K562 (cell line): ENCODE measurements around the gene MYCBP. TPM values are rescaled to one million over a fixed set of nuclear protein-coding genes. Genes with fewer than 3 reads are reported as not detected.

Experiments
- GABPA ChIP-seq: fragments of 200-800 bp; sonication (Bioruptor generic); conservative IDR thresholded peaks from 2 replicates; pipeline ENCODE4 v1.6.1; 2016; ENCODE audit warnings: low read depth, missing genetic modification characterization, missing compliant biosample characterization
- KDM4B ChIP-seq, 2 experiments: fragments of 450-650 bp in 1 of 2; sonication (generic) in 1 of 2; IDR thresholded peaks; 2 replicates each; pipeline ENCODE4 v1.6.1; 2016 to 2017; ENCODE audit warnings: borderline replicate concordance in 2 of 2, antibody characterized with exemption in 1 of 2, low read depth in 1 of 2, mild to moderate bottlenecking in 1 of 2
- KLF6 ChIP-seq: fragments of 250-450 bp; sonication (Bioruptor Pico); IDR thresholded peaks from 2 replicates; pipeline ENCODE4 v1.4.0; 2020; ENCODE audit warnings: mild to moderate bottlenecking, moderate library complexity, borderline replicate concordance
- MNT ChIP-seq, 2 experiments: fragments of 450-650 bp; conservative IDR thresholded peaks; 2 replicates each; pipeline ENCODE4 v1.6.1; 2017; ENCODE audit warnings: mild to moderate bottlenecking in 2 of 2, moderate library complexity in 2 of 2
- NFE2 ChIP-seq: IDR thresholded peaks from 2 replicates; pipeline ENCODE4 v1.6.1; 2014; ENCODE audit warnings: antibody characterized with exemption, low read depth
- RREB1 ChIP-seq: fragments of 250-450 bp; sonication (Bioruptor Pico); IDR thresholded peaks from 2 replicates; pipeline ENCODE4 v1.4.0; 2020
- SLC30A9 ChIP-seq: fragments of 250-450 bp; sonication (Bioruptor Pico); IDR thresholded peaks from 2 replicates; pipeline ENCODE4 v1.8.0; 2022; ENCODE audit warnings: mild to moderate bottlenecking, moderate library complexity
- TFE3 ChIP-seq: fragments of 450-650 bp; formaldehyde crosslinking; IDR thresholded peaks from 2 replicates; pipeline ENCODE4 v1.4.0; 2020; ENCODE audit warnings: mild to moderate bottlenecking, mixed read lengths
- ZBTB7A ChIP-seq: IDR thresholded peaks from 2 replicates; pipeline ENCODE4 v1.6.1; 2011; ENCODE audit warnings: low read depth, mild to moderate bottlenecking, low read length, moderate library complexity, borderline replicate concordance; ENCODE audit not compliant: control insufficient read depth
- polyA plus RNA-seq, 8 experiments: library from polyadenylated mRNA; depleted of rRNA in 4 of 8; stranded (reverse) in 5 of 8; unstranded in 3 of 8; fragments of >200 nt; fragmentation: Nextera tagmentation in 2 of 8; fragmentation: Illumina TruSeq in 1 of 8; extraction: Ambion mirVana in 2 of 8; extraction: Trizol in 1 of 8; gene quantifications; 2 replicates each; pipeline versions ENCODE4 v1.2.1 to v1.2.3, GENCODE V29; 2011 to 2014; ENCODE audit warnings: inconsistent platforms in 1 of 8, missing spikeins in 1 of 8
- total RNA-seq, 7 experiments: library from RNA; depleted of rRNA in 6 of 7; stranded (reverse); fragments of >200 nt in 6 of 7; fragmentation: Illumina TruSeq in 2 of 7; extraction: Trizol in 2 of 7; gene quantifications; 2 replicates each; pipeline versions ENCODE4 v1.2.1 to v1.2.3, GENCODE V29; 2011 to 2021; ENCODE audit warnings: low replicate concordance in 1 of 7
- TF ChIP-seq, protein P1 (sequence below): sonication (generic); formaldehyde crosslinking; IDR thresholded peaks from 2 replicates; pipeline ENCODE4 v1.4.0; 2020; ENCODE audit warnings: mild to moderate bottlenecking, missing genetic modification reagents
- TF ChIP-seq, protein P2 (sequence below): fragments of 450-650 bp; formaldehyde crosslinking; IDR thresholded peaks from 2 replicates; pipeline ENCODE4 v1.4.0; 2022; ENCODE audit warnings: missing genetic modification characterization
- TF ChIP-seq, protein P3 (sequence below): fragments of 250-450 bp; sonication (Bioruptor Pico); IDR thresholded peaks from 2 replicates; pipeline ENCODE4 v1.6.1; 2021; ENCODE audit warnings: mild to moderate bottlenecking

MYCBP gene
- total and polyA plus RNA-seq, 9 of the 15 experiments (the other 6 are each of a cell fraction or from before 2014, with no cell fraction given), result 32.3 to 253 (median 72.9) TPM

DNA sequence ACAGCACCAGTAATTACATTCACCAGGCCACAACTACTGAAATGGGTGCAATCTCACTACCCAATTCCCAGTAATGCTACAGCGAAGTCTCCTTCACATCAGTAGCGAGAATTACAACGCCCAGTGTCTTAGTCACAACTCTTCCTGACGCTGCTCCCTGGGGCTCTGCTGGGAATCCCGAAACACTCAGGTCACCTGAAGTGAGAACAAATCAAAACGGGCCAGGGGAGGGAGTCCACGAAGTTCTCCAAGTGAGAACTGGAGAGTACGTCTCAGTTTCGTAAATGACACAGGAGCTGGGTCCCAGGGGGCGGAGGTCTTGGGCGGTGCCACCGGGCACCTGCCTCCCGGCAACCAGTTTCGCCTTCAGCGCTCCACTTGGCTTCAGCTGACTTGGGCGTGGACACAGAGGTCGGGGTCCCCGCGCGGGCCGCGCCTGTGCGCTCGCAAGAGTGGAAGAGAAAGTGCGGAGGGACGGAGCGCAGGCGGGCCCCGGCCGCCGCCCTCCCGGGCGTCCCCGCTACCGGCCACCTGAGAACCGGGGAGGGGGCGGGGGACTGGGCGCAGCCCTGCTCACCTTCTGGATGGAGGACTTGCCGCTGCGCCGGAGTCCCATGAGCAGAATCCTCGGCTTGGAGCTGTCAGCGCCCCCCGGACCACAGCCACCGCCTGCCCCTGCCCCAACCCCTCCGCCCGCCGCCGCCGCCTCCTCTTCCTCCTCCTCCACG lies 14.2 kb downstream of the MYCBP start (continued):
- TF ChIP-seq, protein P1, sequence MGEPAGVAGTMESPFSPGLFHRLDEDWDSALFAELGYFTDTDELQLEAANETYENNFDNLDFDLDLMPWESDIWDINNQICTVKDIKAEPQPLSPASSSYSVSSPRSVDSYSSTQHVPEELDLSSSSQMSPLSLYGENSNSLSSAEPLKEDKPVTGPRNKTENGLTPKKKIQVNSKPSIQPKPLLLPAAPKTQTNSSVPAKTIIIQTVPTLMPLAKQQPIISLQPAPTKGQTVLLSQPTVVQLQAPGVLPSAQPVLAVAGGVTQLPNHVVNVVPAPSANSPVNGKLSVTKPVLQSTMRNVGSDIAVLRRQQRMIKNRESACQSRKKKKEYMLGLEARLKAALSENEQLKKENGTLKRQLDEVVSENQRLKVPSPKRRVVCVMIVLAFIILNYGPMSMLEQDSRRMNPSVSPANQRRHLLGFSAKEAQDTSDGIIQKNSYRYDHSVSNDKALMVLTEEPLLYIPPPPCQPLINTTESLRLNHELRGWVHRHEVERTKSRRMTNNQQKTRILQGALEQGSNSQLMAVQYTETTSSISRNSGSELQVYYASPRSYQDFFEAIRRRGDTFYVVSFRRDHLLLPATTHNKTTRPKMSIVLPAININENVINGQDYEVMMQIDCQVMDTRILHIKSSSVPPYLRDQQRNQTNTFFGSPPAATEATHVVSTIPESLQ (CRISPR knock-in tag), result no peak
- 0 out of 2 replicates have a peak, but pooled peaks have one; percentile 38 for TF ChIP-seq KLF6 (CRISPR knock-in tag)
- TF ChIP-seq, protein P2, sequence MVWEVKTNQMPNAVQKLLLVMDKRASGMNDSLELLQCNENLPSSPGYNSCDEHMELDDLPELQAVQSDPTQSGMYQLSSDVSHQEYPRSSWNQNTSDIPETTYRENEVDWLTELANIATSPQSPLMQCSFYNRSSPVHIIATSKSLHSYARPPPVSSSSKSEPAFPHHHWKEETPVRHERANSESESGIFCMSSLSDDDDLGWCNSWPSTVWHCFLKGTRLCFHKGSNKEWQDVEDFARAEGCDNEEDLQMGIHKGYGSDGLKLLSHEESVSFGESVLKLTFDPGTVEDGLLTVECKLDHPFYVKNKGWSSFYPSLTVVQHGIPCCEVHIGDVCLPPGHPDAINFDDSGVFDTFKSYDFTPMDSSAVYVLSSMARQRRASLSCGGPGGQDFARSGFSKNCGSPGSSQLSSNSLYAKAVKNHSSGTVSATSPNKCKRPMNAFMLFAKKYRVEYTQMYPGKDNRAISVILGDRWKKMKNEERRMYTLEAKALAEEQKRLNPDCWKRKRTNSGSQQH, result no peak
- TF ChIP-seq MNT (conservative IDR thresholded peaks at IDR 0.05), result peak in 1 of 2 experiments; percentile 11; a peak in 1 of 4 replicates
- TF ChIP-seq SLC30A9 (CRISPR knock-in tag), result no peak
- TF ChIP-seq TFE3 (CRISPR knock-in tag), result no peak
- TF ChIP-seq, protein P3, sequence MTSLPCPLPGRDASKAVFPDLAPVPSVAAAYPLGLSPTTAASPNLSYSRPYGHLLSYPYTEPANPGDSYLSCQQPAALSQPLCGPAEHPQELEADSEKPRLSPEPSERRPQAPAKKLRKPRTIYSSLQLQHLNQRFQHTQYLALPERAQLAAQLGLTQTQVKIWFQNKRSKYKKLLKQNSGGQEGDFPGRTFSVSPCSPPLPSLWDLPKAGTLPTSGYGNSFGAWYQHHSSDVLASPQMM (CRISPR knock-in tag), result no peak
- TF ChIP-seq KDM4B (IDR thresholded peaks at IDR 0.05; ENCODE audit: borderline replicate concordance in 2 of 2, low read depth in 1 of 2), result no peak
- 0 out of 2 replicates have a peak, but pooled peaks have one; percentile 11 for TF ChIP-seq RREB1
- no peak for TF ChIP-seq NFE2
- TF ChIP-seq ZBTB7A, result no peak
- no peak for TF ChIP-seq GABPA
